ENCODE measurements around the gene LPP. TPM values are rescaled to one million over a fixed set of nuclear protein-coding genes. Genes with fewer than 3 reads are reported as not detected.
A peak's percentile ranks its signal among the peaks of the same experiment; 100 is the strongest.

The LPP gene
- total and polyA plus RNA-seq, 5 donors from 2014 or later = 14.5 to 102 (median 21.7) TPM

DNA sequence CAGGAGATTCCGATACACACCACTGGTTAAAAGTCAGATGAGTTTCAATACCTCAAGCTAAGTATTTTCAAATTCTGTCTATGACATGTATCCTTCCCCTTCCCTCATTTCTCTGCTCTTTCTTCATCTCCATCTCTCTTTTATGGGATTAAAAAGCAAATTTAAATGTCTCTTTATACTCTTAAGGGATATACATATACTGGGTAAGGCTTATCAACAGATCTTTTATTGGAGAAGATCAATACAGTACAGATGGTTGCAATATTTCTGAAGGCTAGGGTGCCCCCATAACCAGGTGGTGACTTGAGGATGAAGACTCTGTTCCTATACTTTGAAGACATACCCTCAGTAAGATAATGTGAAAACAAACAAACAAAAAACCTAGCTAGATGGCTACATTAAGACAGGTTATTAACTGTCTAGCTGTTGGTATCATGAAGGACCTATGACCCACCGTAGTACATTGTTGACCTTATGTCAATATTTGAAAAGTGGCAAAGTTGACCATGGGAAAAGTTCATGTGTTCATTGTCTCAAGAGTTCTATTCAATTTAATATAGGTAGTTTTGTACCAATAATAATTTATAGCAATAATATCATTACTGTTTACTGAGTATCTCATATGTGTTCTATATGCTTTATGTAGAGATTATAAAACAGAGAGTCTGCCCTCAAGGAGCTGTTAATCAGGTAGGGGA, 319.8 kb downstream of the LPP start:
- peaks cover 3 to 7% (median 6%) of the 10 kb centered on the region in 4 donors for H3K4me1 Mint-ChIP-seq

DNA sequence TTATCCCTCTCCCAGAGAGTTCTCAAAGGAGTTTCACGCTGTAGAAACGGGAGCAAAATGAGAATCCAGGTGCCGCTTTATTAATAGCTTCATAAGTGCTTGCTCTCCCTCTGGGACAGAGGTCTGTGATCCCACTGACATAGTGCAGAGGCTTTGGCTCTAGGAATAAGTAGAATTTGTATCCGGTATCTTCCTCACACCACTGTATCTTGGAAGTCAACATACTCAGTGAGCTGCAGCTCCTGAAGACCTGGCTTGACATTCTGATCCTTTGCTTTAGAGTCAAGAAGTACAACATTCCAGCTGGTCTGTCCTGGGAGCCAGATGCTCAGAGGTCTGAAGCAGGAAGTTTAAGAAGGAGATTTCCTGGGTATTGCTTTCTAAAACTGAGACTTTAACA, 323.0 kb downstream of the LPP start:
- H3K27me3 Mint-ChIP-seq = no peaks in the 10 kb centered on the region
- ATAC-seq (ENCODE audit: low read depth in 2 of 2) (no peak), DNase-seq (no peak)
- H3K36me3 Mint-ChIP-seq = peaks cover 12% of the 10 kb centered on the region
- no peaks in the 10 kb centered on the region for H3K4me1 ChIP-seq (ENCODE audit: control insufficient read depth, insufficient read depth, low read length, poor library complexity, severe bottlenecking)
- no peak overlapping the region for H3K4me3 Mint-ChIP-seq
- no peaks in the 10 kb centered on the region for H3K27me3 ChIP-seq (ENCODE audit: control insufficient read depth, insufficient read depth, low read length)
- H3K27ac ChIP-seq (ENCODE audit: insufficient read depth, low read length, poor library complexity, severe bottlenecking) = no peak overlapping the region
- peaks cover 0 to 10% (median 5%) of the 10 kb centered on the region in 4 donors for H3K4me1 Mint-ChIP-seq
- H3K4me3 ChIP-seq (ENCODE audit: low read depth, low read length) = no peak overlapping the region
- H3K27ac Mint-ChIP-seq = no peak overlapping the region
- H3K9me3 Mint-ChIP-seq = peaks cover 0 to 4% (median 1%) of the 10 kb centered on the region in 7 donors
- H3K9me3 ChIP-seq (ENCODE audit: control insufficient read depth in 2 of 2, low read length in 2 of 2) = no peaks in the 10 kb centered on the region
- H3K36me3 ChIP-seq (ENCODE audit: control insufficient read depth, insufficient read depth, low read length) = no peaks in the 10 kb centered on the region

More for the DNA sequence above, 319.8 kb downstream of the LPP start:
- no peak overlapping the region for H3K4me3 Mint-ChIP-seq
- Histone ChIP-seq H3K9me3 (ENCODE audit: control insufficient read depth in 2 of 2, low read length in 2 of 2) (no peaks in the 10 kb centered on the region), H3K27ac (ENCODE audit: insufficient read depth, low read length, poor library complexity, severe bottlenecking) (no peak overlapping the region), H3K4me1 (ENCODE audit: control insufficient read depth, insufficient read depth, low read length, poor library complexity, severe bottlenecking) (no peaks in the 10 kb centered on the region), H3K36me3 (ENCODE audit: control insufficient read depth, insufficient read depth, low read length) (no peaks in the 10 kb centered on the region), H3K4me3 (ENCODE audit: low read depth, low read length) (no peak overlapping the region), H3K27me3 (ENCODE audit: control insufficient read depth, insufficient read depth, low read length) (no peaks in the 10 kb centered on the region)
- peak overlapping the region in 1 of 3 donors; percentile 44 for H3K27ac Mint-ChIP-seq
- peaks cover 0 to 3% (median 0%) of the 10 kb centered on the region in 7 donors for H3K9me3 Mint-ChIP-seq
- peaks cover 9% of the 10 kb centered on the region for H3K36me3 Mint-ChIP-seq
- DNase-seq (no peak), ATAC-seq (ENCODE audit: low read depth in 2 of 2) (no peak)
- H3K27me3 Mint-ChIP-seq = no peaks in the 10 kb centered on the region

DNA sequence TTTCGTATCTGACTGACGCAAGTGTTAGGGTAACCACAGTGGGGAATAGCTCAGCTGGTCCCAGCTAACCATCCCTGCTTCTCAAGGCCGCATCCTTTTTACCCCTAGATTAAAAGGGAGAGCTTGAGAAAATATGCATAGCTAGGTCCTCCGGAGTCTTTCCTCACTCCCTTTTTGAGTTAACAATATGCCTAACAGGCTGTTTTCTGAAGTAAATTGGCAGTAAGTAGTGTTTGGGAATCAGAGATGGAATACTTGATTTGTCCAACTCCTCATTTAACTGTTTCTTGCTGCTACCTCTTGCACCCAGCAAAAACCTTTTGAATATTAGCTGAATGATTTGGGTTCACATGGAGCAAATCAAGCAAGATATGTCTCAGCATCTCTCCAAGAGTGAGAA, 326.1 kb downstream of the LPP start:
- H3K4me3 Mint-ChIP-seq = no peak overlapping the region
- ATAC-seq (ENCODE audit: low read depth in 2 of 2) = no peak
- peaks cover 0 to 4% (median 1%) of the 10 kb centered on the region in 7 donors for H3K9me3 Mint-ChIP-seq
- no peak overlapping the region for H3K27ac Mint-ChIP-seq
- H3K9me3 ChIP-seq (ENCODE audit: control insufficient read depth in 2 of 2, low read length in 2 of 2) = no peaks in the 10 kb centered on the region
- no peaks in the 10 kb centered on the region for H3K4me1 ChIP-seq (ENCODE audit: control insufficient read depth, insufficient read depth, low read length, poor library complexity, severe bottlenecking)
- DNase-seq = no peak
- H3K4me3 ChIP-seq (ENCODE audit: low read depth, low read length) = no peak overlapping the region
- peaks cover 12% of the 10 kb centered on the region for H3K36me3 Mint-ChIP-seq
- no peak overlapping the region for H3K27ac ChIP-seq (ENCODE audit: insufficient read depth, low read length, poor library complexity, severe bottlenecking)
- no peaks in the 10 kb centered on the region for H3K27me3 Mint-ChIP-seq
- no peaks in the 10 kb centered on the region for H3K27me3 ChIP-seq (ENCODE audit: control insufficient read depth, insufficient read depth, low read length)
- H3K36me3 ChIP-seq (ENCODE audit: control insufficient read depth, insufficient read depth, low read length) = peaks cover 6% of the 10 kb centered on the region
- H3K4me1 Mint-ChIP-seq = peaks cover 0 to 14% (median 5%) of the 10 kb centered on the region in 4 donors

DNA sequence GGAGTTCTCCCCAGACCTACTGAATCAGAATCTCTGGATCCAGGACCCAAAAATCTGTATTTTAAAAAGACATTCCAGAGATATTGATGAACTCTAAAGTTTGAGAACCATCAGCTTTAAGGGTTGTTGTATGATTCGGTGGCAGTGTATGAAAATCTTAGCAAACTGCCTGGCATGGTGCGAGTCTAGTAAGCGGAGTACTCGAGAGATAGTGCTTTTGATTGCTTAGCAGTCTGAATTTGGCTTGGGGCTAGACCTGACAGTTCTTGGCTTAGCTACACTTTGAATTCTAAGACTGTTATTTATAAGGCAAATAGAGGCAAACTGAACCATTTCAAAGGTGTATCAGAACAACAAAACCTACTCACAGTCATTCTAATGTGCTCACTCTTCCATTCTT, 329.0 kb downstream of the LPP start:
- no peak for DNase-seq
- no peaks in the 10 kb centered on the region for H3K27me3 Mint-ChIP-seq
- H3K4me1 Mint-ChIP-seq = peaks cover 0 to 12% (median under 1%) of the 10 kb centered on the region in 4 donors
- H3K4me3 Mint-ChIP-seq = peak overlapping the region in 1 of 4 donors; percentile 73
- H3K27ac Mint-ChIP-seq = no peak overlapping the region
- peaks cover 0 to 4% (median 0%) of the 10 kb centered on the region in 7 donors for H3K9me3 Mint-ChIP-seq
- ATAC-seq (ENCODE audit: low read depth in 2 of 2) = no peak
- Histone ChIP-seq H3K27me3 (ENCODE audit: control insufficient read depth, insufficient read depth, low read length) (no peaks in the 10 kb centered on the region), H3K4me3 (ENCODE audit: low read depth, low read length) (no peak overlapping the region), H3K4me1 (ENCODE audit: control insufficient read depth, insufficient read depth, low read length, poor library complexity, severe bottlenecking) (no peaks in the 10 kb centered on the region), H3K36me3 (ENCODE audit: control insufficient read depth, insufficient read depth, low read length) (peaks cover 8% of the 10 kb centered on the region), H3K9me3 (ENCODE audit: control insufficient read depth in 2 of 2, low read length in 2 of 2) (no peaks in the 10 kb centered on the region), H3K27ac (ENCODE audit: insufficient read depth, low read length, poor library complexity, severe bottlenecking) (no peak overlapping the region)
- H3K36me3 Mint-ChIP-seq = peaks cover 21% of the 10 kb centered on the region

DNA sequence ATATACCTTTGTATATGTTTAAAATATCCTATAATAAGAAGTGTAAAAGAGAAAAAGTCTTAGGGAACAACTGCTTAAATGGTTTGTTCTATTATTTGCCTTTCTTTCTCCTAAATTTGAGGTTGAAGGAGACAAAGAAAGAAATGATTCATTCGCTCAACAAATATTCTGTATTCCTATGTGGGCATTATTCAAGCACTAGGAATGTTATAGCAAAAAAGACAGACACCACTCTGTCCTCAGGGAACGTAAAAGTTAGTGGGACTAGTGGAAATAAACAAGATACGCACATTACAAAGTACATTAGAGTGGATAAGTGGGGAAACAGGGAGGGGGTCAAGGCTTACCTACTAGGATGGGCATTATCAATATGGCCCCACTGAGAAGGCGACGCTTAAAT, 332.2 kb downstream of the LPP start:
- Mint-ChIP-seq H3K9me3 (peaks cover 0 to 4% (median 0%) of the 10 kb centered on the region in 7 donors), H3K27me3 (no peaks in the 10 kb centered on the region), H3K36me3 (peaks cover 28% of the 10 kb centered on the region), H3K4me1 (peaks cover 0 to 18% (median 0%) of the 10 kb centered on the region in 4 donors), H3K4me3 (no peak overlapping the region), H3K27ac (no peak overlapping the region)
- DNase-seq (no peak), ATAC-seq (ENCODE audit: low read depth in 2 of 2) (no peak)
- H3K4me3 ChIP-seq (ENCODE audit: low read depth, low read length) = no peak overlapping the region
- H3K9me3 ChIP-seq (ENCODE audit: control insufficient read depth in 2 of 2, low read length in 2 of 2) = no peaks in the 10 kb centered on the region
- no peaks in the 10 kb centered on the region for H3K4me1 ChIP-seq (ENCODE audit: control insufficient read depth, insufficient read depth, low read length, poor library complexity, severe bottlenecking)
- H3K36me3 ChIP-seq (ENCODE audit: control insufficient read depth, insufficient read depth, low read length) = peaks cover 8% of the 10 kb centered on the region
- no peak overlapping the region for H3K27ac ChIP-seq (ENCODE audit: insufficient read depth, low read length, poor library complexity, severe bottlenecking)
- H3K27me3 ChIP-seq (ENCODE audit: control insufficient read depth, insufficient read depth, low read length) = no peaks in the 10 kb centered on the region

DNA sequence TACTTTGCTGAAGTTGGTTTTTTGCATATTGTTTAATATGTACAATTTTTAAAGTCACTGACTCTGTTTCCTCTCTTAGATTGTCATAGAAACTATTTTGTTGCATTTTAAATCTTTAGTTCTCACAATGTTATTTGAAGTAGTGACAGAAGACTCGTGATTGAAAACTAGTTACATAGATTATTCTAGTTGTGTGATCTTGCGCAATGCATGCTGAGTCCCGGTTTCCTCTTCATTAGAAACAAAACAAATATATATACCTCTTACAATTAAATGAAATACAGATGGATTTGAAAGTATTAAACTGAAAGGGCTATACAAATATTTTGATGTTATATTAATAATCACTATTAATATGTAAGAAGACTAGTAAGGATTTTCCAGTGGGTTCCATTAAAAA, 333.0 kb downstream of the LPP start:
- H3K27ac Mint-ChIP-seq = no peak overlapping the region
- no peaks in the 10 kb centered on the region for H3K27me3 ChIP-seq (ENCODE audit: control insufficient read depth, insufficient read depth, low read length)
- peaks cover 0 to 13% (median 0%) of the 10 kb centered on the region in 4 donors for H3K4me1 Mint-ChIP-seq
- H3K4me3 Mint-ChIP-seq = no peak overlapping the region
- ATAC-seq (ENCODE audit: low read depth in 2 of 2) = no peak
- no peak for DNase-seq
- H3K36me3 Mint-ChIP-seq = peaks cover 33% of the 10 kb centered on the region
- H3K9me3 Mint-ChIP-seq = peaks cover 0 to 2% (median 0%) of the 10 kb centered on the region in 7 donors
- no peaks in the 10 kb centered on the region for H3K27me3 Mint-ChIP-seq
- no peak overlapping the region for H3K27ac ChIP-seq (ENCODE audit: insufficient read depth, low read length, poor library complexity, severe bottlenecking)
- H3K4me3 ChIP-seq (ENCODE audit: low read depth, low read length) = no peak overlapping the region
- no peaks in the 10 kb centered on the region for H3K9me3 ChIP-seq (ENCODE audit: control insufficient read depth in 2 of 2, low read length in 2 of 2)
- no peaks in the 10 kb centered on the region for H3K4me1 ChIP-seq (ENCODE audit: control insufficient read depth, insufficient read depth, low read length, poor library complexity, severe bottlenecking)
- H3K36me3 ChIP-seq (ENCODE audit: control insufficient read depth, insufficient read depth, low read length) = peaks cover 8% of the 10 kb centered on the region

DNA sequence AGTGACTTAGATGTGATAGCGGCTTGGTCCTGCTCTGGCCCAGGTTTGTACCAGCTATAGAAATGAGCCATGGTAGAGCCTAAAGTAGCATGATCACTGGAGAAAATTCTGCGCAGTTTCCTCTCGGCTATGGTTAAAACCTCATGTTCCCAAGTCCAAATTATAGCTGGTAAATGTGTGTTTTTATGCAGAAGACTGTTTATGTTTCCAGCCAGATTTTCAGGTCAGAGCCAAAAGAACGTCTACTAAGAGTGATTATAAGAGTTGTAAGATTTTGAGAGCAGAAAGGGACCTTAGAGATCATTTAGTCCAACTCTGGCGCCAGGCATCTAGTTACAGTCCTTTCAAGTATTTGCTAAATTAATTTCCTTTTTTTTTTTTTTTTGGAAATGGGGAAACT, 333.7 kb downstream of the LPP start:
- Mint-ChIP-seq H3K4me1 (peaks cover 0 to 12% (median 0%) of the 10 kb centered on the region in 4 donors), H3K9me3 (no peaks in the 10 kb centered on the region)

DNA sequence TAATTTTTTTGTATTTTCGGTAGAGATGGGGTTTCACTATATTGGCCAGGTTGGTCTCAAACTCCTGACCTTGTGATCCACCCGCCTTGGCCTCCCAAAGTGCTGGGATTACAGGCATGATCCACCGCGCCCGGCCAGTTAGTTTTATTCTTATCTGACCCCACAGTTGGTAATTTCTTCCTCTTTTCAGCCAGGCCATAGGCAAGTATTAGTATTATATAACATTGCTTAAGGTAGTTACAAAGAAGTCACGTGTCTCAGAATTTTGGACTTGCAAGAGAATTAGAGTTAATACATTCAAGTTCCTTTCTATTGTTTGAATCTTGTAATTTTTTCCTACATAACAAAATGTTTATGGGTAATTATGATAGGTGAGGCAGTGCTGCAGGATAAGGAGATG, 334.8 kb downstream of the LPP start:
- H3K4me1 Mint-ChIP-seq = peaks cover 0 to 14% (median 0%) of the 10 kb centered on the region in 4 donors
- H3K27me3 ChIP-seq (ENCODE audit: control insufficient read depth, insufficient read depth, low read length) = no peaks in the 10 kb centered on the region
- ATAC-seq (ENCODE audit: low read depth in 2 of 2) = no peak
- no peaks in the 10 kb centered on the region for H3K27me3 Mint-ChIP-seq
- no peaks in the 10 kb centered on the region for H3K4me1 ChIP-seq (ENCODE audit: control insufficient read depth, insufficient read depth, low read length, poor library complexity, severe bottlenecking)
- peaks cover 8% of the 10 kb centered on the region for H3K36me3 ChIP-seq (ENCODE audit: control insufficient read depth, insufficient read depth, low read length)
- peaks cover 30% of the 10 kb centered on the region for H3K36me3 Mint-ChIP-seq
- H3K9me3 ChIP-seq (ENCODE audit: control insufficient read depth in 2 of 2, low read length in 2 of 2) = no peaks in the 10 kb centered on the region
- no peak overlapping the region for H3K4me3 Mint-ChIP-seq
- H3K27ac Mint-ChIP-seq = no peak overlapping the region
- no peak overlapping the region for H3K4me3 ChIP-seq (ENCODE audit: low read depth, low read length)
- H3K27ac ChIP-seq (ENCODE audit: insufficient read depth, low read length, poor library complexity, severe bottlenecking) = no peak overlapping the region
- DNase-seq = no peak
- no peaks in the 10 kb centered on the region for H3K9me3 Mint-ChIP-seq

More for the DNA sequence above, 333.7 kb downstream of the LPP start:
- Histone ChIP-seq H3K4me3 (ENCODE audit: low read depth, low read length) (no peak overlapping the region), H3K27ac (ENCODE audit: insufficient read depth, low read length, poor library complexity, severe bottlenecking) (no peak overlapping the region), H3K36me3 (ENCODE audit: control insufficient read depth, insufficient read depth, low read length) (peaks cover 8% of the 10 kb centered on the region), H3K27me3 (ENCODE audit: control insufficient read depth, insufficient read depth, low read length) (no peaks in the 10 kb centered on the region), H3K4me1 (ENCODE audit: control insufficient read depth, insufficient read depth, low read length, poor library complexity, severe bottlenecking) (no peaks in the 10 kb centered on the region), H3K9me3 (ENCODE audit: control insufficient read depth in 2 of 2, low read length in 2 of 2) (no peaks in the 10 kb centered on the region)
- Mint-ChIP-seq H3K27ac (no peak overlapping the region), H3K36me3 (peaks cover 30% of the 10 kb centered on the region), H3K27me3 (no peaks in the 10 kb centered on the region), H3K4me3 (no peak overlapping the region)
- ATAC-seq (ENCODE audit: low read depth in 2 of 2) (no peak), DNase-seq (no peak)

All from CD4-positive, CD25-positive, alpha-beta regulatory T cell (primary cell).